Measurements from ENCODE around the gene MPL. TPM values are rescaled to one million over a fixed set of nuclear protein-coding genes. Genes with fewer than 3 reads are reported as not detected.

MPL gene
- total RNA-seq, 1 experiment from 2014 or later, result not detected

DNA sequence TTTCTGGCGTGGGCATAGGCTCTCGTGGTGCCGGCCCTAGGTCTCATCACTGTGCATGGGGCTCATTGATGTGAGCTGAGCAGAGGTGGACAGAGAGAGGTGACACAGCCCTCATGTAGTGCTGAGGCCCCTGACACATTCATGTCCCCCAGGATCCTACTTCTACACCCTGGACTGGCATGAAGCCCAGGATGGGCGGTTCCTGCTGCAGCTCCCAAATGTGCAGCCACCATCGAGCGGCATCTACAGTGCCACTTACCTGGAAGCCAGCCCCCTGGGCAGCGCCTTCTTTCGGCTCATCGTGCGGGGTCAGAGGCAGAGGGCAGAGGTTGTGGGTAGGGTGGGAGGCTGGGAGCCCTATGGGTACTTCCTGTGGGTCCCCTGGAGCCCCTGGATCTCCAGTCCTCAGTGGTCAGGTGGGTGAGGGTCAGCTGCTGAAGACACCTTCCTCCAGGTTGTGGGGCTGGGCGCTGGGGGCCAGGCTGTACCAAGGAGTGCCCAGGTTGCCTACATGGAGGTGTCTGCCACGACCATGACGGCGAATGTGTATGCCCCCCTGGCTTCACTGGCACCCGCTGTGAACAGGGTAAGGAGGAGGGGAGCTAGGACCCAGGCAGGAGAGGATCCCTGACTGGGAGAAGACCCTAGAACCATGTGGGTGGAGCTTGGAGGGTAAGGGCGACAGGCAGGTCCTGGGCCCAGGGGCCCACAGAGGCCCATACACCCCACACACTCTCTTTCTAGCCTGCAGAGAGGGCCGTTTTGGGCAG is 30.7 kb upstream of the MPL start:
- H3K4me2 ChIP-seq (ENCODE audit: low read length), result no peak overlapping the region
- BruUV-seq (replicated peaks), result no TSS peak
- peaks cover 0 to 7% of the 10 kb centered on the region in 2 experiments; a peak in 1 of 4 replicates for H3K4me1 ChIP-seq (ENCODE audit: control insufficient read depth in 1 of 2, insufficient read depth in 2 of 2, low read length in 2 of 2)
- intact Hi-C loops (cut with micrococcal nuclease), result no loop called here
- ChIA-PET POLR2A (no interaction called here), RAD21 (ENCODE audit: low non-redundant PET in 1 of 2, low total read pairs in 2 of 2, uncharacterized antibody in 2 of 2, unreplicated experiment in 2 of 2) (no interaction called here), CTCF (no interaction called here)
- no peaks in the 10 kb centered on the region for H3K27me3 ChIP-seq (ENCODE audit: insufficient read depth, low read length)
- H3K36me3 ChIP-seq (ENCODE audit: control insufficient read depth in 1 of 2, insufficient read depth in 2 of 2, low read length in 2 of 2), result no peaks in the 10 kb centered on the region
- H3K9me2 ChIP-seq (ENCODE audit: insufficient read depth), result no peaks in the 10 kb centered on the region
- DNase-seq (ENCODE audit: low read depth, low spot score) (no peak), ATAC-seq (no peak)
- H3K9me3 ChIP-seq (ENCODE audit: control insufficient read depth in 1 of 2, insufficient read depth in 1 of 2, low read depth in 1 of 2, low read length in 2 of 2), result no peaks in the 10 kb centered on the region
- no peaks in the 10 kb centered on the region for H4K20me1 ChIP-seq (ENCODE audit: insufficient read depth)
- no peak overlapping the region for H3K9ac ChIP-seq (ENCODE audit: low read length)
- no peak overlapping the region for H2AFZ ChIP-seq (ENCODE audit: low read depth, low read length, poor library complexity, severe bottlenecking)
- TF ChIP-seq, protein P1, sequence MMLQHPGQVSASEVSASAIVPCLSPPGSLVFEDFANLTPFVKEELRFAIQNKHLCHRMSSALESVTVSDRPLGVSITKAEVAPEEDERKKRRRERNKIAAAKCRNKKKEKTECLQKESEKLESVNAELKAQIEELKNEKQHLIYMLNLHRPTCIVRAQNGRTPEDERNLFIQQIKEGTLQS (IDR thresholded peaks at IDR 0.05), result no peak
- no peak for TF ChIP-seq YY1 (IDR thresholded peaks at IDR 0.05; ENCODE audit: extremely low read depth, insufficient replicate concordance, low read depth, low read length)
- TF ChIP-seq CEBPB (IDR thresholded peaks at IDR 0.05; ENCODE audit: low read depth), result no peak
- TF ChIP-seq, protein P2, sequence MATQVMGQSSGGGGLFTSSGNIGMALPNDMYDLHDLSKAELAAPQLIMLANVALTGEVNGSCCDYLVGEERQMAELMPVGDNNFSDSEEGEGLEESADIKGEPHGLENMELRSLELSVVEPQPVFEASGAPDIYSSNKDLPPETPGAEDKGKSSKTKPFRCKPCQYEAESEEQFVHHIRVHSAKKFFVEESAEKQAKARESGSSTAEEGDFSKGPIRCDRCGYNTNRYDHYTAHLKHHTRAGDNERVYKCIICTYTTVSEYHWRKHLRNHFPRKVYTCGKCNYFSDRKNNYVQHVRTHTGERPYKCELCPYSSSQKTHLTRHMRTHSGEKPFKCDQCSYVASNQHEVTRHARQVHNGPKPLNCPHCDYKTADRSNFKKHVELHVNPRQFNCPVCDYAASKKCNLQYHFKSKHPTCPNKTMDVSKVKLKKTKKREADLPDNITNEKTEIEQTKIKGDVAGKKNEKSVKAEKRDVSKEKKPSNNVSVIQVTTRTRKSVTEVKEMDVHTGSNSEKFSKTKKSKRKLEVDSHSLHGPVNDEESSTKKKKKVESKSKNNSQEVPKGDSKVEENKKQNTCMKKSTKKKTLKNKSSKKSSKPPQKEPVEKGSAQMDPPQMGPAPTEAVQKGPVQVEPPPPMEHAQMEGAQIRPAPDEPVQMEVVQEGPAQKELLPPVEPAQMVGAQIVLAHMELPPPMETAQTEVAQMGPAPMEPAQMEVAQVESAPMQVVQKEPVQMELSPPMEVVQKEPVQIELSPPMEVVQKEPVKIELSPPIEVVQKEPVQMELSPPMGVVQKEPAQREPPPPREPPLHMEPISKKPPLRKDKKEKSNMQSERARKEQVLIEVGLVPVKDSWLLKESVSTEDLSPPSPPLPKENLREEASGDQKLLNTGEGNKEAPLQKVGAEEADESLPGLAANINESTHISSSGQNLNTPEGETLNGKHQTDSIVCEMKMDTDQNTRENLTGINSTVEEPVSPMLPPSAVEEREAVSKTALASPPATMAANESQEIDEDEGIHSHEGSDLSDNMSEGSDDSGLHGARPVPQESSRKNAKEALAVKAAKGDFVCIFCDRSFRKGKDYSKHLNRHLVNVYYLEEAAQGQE (IDR thresholded peaks at IDR 0.05; ENCODE audit: low read depth), result no peak
- TF ChIP-seq JUND (IDR thresholded peaks at IDR 0.05), result no peak
- TF ChIP-seq, protein P3, sequence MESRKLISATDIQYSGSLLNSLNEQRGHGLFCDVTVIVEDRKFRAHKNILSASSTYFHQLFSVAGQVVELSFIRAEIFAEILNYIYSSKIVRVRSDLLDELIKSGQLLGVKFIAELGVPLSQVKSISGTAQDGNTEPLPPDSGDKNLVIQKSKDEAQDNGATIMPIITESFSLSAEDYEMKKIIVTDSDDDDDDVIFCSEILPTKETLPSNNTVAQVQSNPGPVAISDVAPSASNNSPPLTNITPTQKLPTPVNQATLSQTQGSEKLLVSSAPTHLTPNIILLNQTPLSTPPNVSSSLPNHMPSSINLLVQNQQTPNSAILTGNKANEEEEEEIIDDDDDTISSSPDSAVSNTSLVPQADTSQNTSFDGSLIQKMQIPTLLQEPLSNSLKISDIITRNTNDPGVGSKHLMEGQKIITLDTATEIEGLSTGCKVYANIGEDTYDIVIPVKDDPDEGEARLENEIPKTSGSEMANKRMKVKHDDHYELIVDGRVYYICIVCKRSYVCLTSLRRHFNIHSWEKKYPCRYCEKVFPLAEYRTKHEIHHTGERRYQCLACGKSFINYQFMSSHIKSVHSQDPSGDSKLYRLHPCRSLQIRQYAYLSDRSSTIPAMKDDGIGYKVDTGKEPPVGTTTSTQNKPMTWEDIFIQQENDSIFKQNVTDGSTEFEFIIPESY (IDR thresholded peaks at IDR 0.05; ENCODE audit: extremely low read depth, insufficient replicate concordance, low read length), result no peak
- TF ChIP-seq EGR1 (IDR thresholded peaks at IDR 0.05; ENCODE audit: low read depth), result no peak
- no peak for TF ChIP-seq RAD21 (IDR thresholded peaks at IDR 0.05; ENCODE audit: low read depth)
- TF ChIP-seq POLR2A (IDR thresholded peaks at IDR 0.05; ENCODE audit: borderline replicate concordance, extremely low read depth, insufficient read depth, insufficient read length), result no peak
- TF ChIP-seq SIN3A (IDR thresholded peaks at IDR 0.05; ENCODE audit: low read depth), result no peak
- no peak for TF ChIP-seq POLR2AphosphoS5 (IDR thresholded peaks at IDR 0.05; ENCODE audit: low read depth, low read length)
- H3K4me3 ChIP-seq (replicated peaks in 1 of 2; ENCODE audit: low read depth in 1 of 2, low read length in 2 of 2), result no peak overlapping the region
- H3K79me2 ChIP-seq (ENCODE audit: insufficient read depth, low read length), result no peaks in the 10 kb centered on the region
- no peak overlapping the region for H3K27ac ChIP-seq (ENCODE audit: low read depth, low read length)
